ENCODE measurements around the gene ABHD17C. TPM values are rescaled to one million over a fixed set of nuclear protein-coding genes. Genes with fewer than 3 reads are reported as not detected.

ABHD17C gene
- total RNA-seq, 4 donors from 2014 or later = 0.63 to 2.4 (median 2.0) TPM

- DNase-seq (ENCODE audit: low spot score in 2 of 2) = no peak
- WGBS, 2 donors = 71 to 79% methylated on average over 2 of the region's 2 CpGs
Observed at GRCh38 chr15:80669663-80670273, 25.3 kb upstream of the ABHD17C start.

GRCh38 chr15:80673561-80674244, 21.4 kb upstream of the ABHD17C start:
- H3K9me3 ChIP-seq = peaks cover 0 to 15% (median 0%) of the 10 kb centered on the region in 4 donors
- no peaks in the 10 kb centered on the region for H3K36me3 ChIP-seq
- TF ChIP-seq POLR2A (IDR thresholded peaks at IDR 0.05) = no peak
- no peak for TF ChIP-seq CTCF (IDR thresholded peaks at IDR 0.05)
- no peak for TF ChIP-seq EP300 (IDR thresholded peaks at IDR 0.05)
- DNase-seq (ENCODE audit: low spot score in 2 of 2) = no peak
- H3K27me3 ChIP-seq = peaks cover 0 to 3% of the 10 kb centered on the region in 2 donors
- WGBS, 2 donors = 74% methylated on average over 6 of the region's 6 CpGs
- H3K27ac ChIP-seq = no peak overlapping the region
- no peak overlapping the region for H3K4me3 ChIP-seq
- H3K4me1 ChIP-seq = no peaks in the 10 kb centered on the region

More at GRCh38 chr15:80669663-80670273, 25.3 kb upstream of the ABHD17C start:
- Histone ChIP-seq H3K9me3 (peaks cover 0 to 15% (median 0%) of the 10 kb centered on the region in 4 donors), H3K4me3 (no peak overlapping the region), H3K27ac (no peak overlapping the region), H3K36me3 (no peaks in the 10 kb centered on the region), H3K27me3 (no peaks in the 10 kb centered on the region), H3K4me1 (no peaks in the 10 kb centered on the region)
- TF ChIP-seq EP300 (IDR thresholded peaks at IDR 0.05) (no peak), POLR2A (IDR thresholded peaks at IDR 0.05) (no peak), CTCF (IDR thresholded peaks at IDR 0.05) (no peak)

DNA sequence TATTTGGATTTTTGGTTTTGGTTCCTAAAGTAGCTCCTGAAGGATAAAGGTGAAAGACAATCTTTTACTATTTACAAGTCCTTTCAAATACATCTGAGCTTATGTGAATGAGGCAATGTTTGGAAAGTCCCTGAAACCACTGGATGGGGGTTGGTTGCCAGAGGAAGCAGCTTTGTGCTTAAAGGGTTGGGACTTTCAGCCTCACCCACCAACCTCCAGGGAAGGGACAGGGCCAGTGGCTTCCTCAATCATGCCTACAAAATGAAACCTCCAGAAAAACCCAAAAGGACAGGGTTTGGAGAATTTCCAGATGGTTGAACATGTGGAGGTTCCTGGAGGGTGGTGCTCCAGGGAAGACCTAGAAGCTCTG, 20.9 kb upstream of the ABHD17C start:
- H3K4me1 ChIP-seq = no peaks in the 10 kb centered on the region
- peaks cover 0 to 15% (median 0%) of the 10 kb centered on the region in 4 donors for H3K9me3 ChIP-seq
- no peaks in the 10 kb centered on the region for H3K36me3 ChIP-seq
- H3K27ac ChIP-seq = no peak overlapping the region
- DNase-seq (ENCODE audit: low spot score in 2 of 2) = no peak
- peaks cover 0 to 3% of the 10 kb centered on the region in 2 donors for H3K27me3 ChIP-seq
- TF ChIP-seq POLR2A (IDR thresholded peaks at IDR 0.05) = no peak
- TF ChIP-seq EP300 (IDR thresholded peaks at IDR 0.05) = no peak
- no peak for TF ChIP-seq CTCF (IDR thresholded peaks at IDR 0.05)
- no peak overlapping the region for H3K4me3 ChIP-seq

DNA sequence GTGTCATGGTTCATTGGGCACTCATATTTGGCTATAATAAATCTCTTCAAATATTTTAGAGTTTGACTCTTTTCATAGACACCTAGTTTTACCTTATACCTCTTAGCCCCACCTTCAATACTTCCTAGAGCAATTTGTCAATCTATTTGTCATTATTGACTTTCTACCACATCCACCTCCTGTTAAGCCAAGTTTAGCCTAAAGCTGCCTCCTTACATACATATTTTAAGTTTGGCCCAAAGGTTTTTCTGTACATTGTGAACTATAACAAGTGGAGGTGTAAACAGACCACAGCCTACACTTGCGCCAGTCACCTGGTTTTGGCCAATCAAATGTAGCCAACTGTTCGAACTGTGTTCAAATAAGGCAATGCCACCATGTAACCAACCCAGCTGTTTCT, 18.1 kb upstream of the ABHD17C start:
- Histone ChIP-seq H3K4me1 (no peaks in the 10 kb centered on the region), H3K4me3 (no peak overlapping the region), H3K27ac (no peak overlapping the region), H3K36me3 (no peaks in the 10 kb centered on the region), H3K9me3 (no peaks in the 10 kb centered on the region), H3K27me3 (peaks cover 0 to 3% of the 10 kb centered on the region in 2 donors)
- DNase-seq (ENCODE audit: low spot score in 2 of 2) = no peak
- TF ChIP-seq POLR2A (IDR thresholded peaks at IDR 0.05) = no peak
- no peak for TF ChIP-seq EP300 (IDR thresholded peaks at IDR 0.05)
- TF ChIP-seq CTCF (IDR thresholded peaks at IDR 0.05) = no peak
- WGBS, 2 donors = 96% methylated on average over 2 of the region's 2 CpGs

GRCh38 chr15:80679167-80679803, 15.8 kb upstream of the ABHD17C start:
- Histone ChIP-seq H3K27me3 (peaks cover 0 to 3% of the 10 kb centered on the region in 2 donors), H3K27ac (no peak overlapping the region), H3K4me1 (no peaks in the 10 kb centered on the region), H3K4me3 (no peak overlapping the region), H3K36me3 (no peaks in the 10 kb centered on the region), H3K9me3 (no peaks in the 10 kb centered on the region)
- DNase-seq (ENCODE audit: low spot score in 2 of 2) = no peak
- WGBS, 2 donors = 86% methylated on average over 7 of the region's 7 CpGs
- TF ChIP-seq CTCF (IDR thresholded peaks at IDR 0.05) = no peak
- TF ChIP-seq EP300 (IDR thresholded peaks at IDR 0.05) = no peak

Measured in tibial nerve (tissue), 4 donors.